PC-9 (cell line): ENCODE data around the gene IGFBP7.

Source experiments
- CTCF ChIP-seq: fragments of 200-600 bp; sonication (generic); conservative IDR thresholded peaks from 2 replicates; pipeline ENCODE4 v1.6.1; 2017; ENCODE audit warnings: mixed run types, antibody characterized with exemption, mild to moderate bottlenecking, moderate library complexity
- EZH2 ChIP-seq: fragments of 200-600 bp; sonication (generic); IDR thresholded peaks from 2 replicates; pipeline ENCODE4 v1.8.0; 2017; ENCODE audit warnings: antibody characterized with exemption, low read depth

- TF ChIP-seq EZH2 (no peak), CTCF (no peak)
Measured at GRCh38 chr4:57097711-57098110, 12.5 kb downstream of the IGFBP7 start.
